Measurements from ENCODE around the gene STYX.

DNA sequence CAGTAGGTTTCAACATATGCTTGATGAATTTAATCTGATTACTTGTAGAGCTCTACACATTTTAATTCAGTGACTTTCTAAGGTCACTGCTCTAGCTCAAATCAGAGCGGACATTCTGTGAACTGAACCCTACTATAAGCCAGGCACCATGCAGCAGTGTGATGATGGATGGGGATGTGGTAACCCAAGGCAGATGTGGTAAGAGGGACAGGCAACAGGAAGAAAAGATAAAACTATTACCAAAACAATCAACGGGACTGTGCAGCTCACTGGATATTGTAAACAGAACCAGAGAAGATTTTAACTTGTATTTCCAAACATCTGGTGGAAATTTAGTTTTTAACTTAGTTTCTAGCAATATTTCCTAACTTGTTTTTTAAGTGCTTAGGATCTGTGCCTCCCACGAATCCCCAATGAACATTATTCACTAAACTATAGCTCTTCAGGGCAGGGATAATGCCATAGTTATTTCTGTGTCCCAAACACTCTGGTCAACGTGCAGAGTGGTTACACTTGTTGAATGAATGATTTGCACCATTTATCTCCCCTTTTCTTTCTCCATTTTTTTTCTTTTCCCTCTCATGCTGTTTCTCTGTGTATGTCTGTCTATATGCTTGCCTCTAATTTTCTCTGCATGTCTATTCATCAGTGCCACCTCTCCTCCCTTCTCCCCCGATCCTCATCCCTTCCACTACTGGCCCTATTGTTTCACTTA is 37.6 kb upstream of the STYX start:
- TF ChIP-seq POLR2AphosphoS5 (IDR thresholded peaks at IDR 0.05; ENCODE audit: low read length) = no peak
- TF ChIP-seq NR2C2 (IDR thresholded peaks at IDR 0.05; ENCODE audit: borderline replicate concordance, control insufficient read depth, insufficient read length, low read depth) = no peak

Measured in GM12878 (cell line).